RWPE1 (cell line): ENCODE data around the gene PCLAF.
"Not testable (repeated sequence)": the region's sequence is repeated elsewhere in the genome, so short reads cannot be mapped to it uniquely, and the experiment has no call there.

ENCODE experiments used
- CTCF ChIA-PET: fragments of 350-600 bp; sonication (Branson Sonifier 250); formaldehyde crosslinking; extraction: SDS; loops from one replicate; lab custom pipeline; 2021; lab: Yijun Ruan, JAX
- POLR2A ChIA-PET: fragments of 400-600 bp; formaldehyde crosslinking; extraction: SDS; loops from one replicate; lab custom pipeline; 2020; ENCODE audit warnings: antibody characterized with exemption; ENCODE audit not compliant: low non-redundant PET; lab: Yijun Ruan, JAX
- DNase-seq: peaks from one replicate; pipeline ENCODE4 v3.0.0; 2012; ENCODE audit warnings: low spot score
- H3K27ac ChIP-seq: fragments of 450-650 bp; 2 replicates; pipeline ENCODE4 v1.5.1; 2017
- TF ChIP-seq, protein P1 (sequence below): fragments of 450-650 bp; conservative IDR thresholded peaks from 2 replicates; pipeline ENCODE4 v1.5.1; 2017; ENCODE audit warnings: low read depth, mild to moderate bottlenecking

The PCLAF gene

DNA sequence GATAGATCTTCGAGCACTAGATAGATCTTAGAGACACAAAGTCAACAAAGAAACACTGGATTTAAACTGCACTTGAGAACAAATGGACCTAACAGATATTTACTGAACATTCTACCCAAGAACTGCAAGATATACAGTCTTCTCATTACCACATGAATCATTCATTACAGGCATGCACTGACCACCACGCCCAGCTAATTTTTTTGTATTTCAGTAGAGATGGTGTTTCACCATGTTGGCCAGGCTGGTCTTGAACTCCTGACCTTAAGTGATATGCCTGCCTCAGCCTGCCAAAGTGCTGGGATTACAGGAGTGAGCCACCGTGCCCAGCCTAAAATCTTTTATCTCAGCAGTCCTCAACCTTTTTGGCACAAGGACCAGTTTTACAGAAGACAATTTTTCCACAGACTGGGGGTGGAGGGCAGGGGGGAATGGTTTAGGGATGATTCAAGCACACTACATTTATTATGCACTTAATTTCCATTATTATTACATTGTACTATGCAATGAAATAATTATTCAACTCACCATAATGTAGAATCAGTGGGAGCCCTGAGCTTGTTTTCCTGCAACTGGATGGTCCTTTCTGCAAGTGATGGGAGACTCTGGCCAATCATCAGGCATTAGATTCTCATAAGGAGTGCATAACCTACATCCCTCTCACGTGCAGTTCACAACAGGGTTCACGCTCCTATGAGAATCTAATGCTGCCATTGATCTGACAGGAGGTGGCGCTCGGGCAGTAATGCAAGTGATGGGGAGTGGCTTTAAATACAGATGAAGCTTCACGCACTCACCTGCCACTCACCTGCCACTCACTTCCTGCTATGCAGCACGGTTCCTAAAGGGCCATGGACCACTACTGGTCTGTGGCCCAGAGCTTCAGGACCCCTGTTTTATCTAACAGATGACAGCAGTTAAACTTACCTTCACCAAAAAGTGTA is 47.0 kb downstream of the PCLAF start:
- H3K27ac ChIP-seq: peak overlapping the region; percentile 51
- ChIA-PET POLR2A (interaction anchor here (0.6 kb wide), 1 partner anchor 53 kb away, joined by 3 read pairs; no protein-coding TSS in a partner anchor), CTCF (interaction anchor here (0.7 kb wide), 2 partner anchors 48 to 948 kb away, joined by 3 to 6 read pairs; no protein-coding TSS in a partner anchor)
- no peak for DNase-seq
- TF ChIP-seq, protein P1, sequence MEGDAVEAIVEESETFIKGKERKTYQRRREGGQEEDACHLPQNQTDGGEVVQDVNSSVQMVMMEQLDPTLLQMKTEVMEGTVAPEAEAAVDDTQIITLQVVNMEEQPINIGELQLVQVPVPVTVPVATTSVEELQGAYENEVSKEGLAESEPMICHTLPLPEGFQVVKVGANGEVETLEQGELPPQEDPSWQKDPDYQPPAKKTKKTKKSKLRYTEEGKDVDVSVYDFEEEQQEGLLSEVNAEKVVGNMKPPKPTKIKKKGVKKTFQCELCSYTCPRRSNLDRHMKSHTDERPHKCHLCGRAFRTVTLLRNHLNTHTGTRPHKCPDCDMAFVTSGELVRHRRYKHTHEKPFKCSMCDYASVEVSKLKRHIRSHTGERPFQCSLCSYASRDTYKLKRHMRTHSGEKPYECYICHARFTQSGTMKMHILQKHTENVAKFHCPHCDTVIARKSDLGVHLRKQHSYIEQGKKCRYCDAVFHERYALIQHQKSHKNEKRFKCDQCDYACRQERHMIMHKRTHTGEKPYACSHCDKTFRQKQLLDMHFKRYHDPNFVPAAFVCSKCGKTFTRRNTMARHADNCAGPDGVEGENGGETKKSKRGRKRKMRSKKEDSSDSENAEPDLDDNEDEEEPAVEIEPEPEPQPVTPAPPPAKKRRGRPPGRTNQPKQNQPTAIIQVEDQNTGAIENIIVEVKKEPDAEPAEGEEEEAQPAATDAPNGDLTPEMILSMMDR: no peak

DNA sequence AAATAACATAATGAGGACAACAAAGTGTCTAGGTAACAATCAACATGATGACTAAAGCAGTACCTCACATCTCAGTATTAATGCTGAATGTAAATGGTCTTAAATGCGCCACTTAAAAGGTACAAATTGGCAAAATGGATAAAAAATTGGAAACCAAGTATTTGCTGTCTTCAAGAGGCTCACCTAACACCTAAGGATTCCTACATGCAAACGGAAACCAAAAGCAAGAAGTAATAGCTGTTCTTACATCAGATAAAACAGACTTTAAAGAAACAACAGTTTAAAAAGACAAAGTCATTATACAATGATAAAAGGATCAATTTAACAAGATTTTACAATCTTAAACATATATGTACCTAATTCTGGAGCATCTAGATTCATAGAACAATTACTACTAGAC is 47.7 kb downstream of the PCLAF start:
- ChIA-PET POLR2A (no interaction called here), CTCF (interaction anchor here (0.7 kb wide), 3 partner anchors 9 to 948 kb away, joined by 3 to 6 read pairs (median 4); no protein-coding TSS in a partner anchor)
- no peak overlapping the region for H3K27ac ChIP-seq
- no peak for DNase-seq
- TF ChIP-seq, protein P1: no peak

DNA sequence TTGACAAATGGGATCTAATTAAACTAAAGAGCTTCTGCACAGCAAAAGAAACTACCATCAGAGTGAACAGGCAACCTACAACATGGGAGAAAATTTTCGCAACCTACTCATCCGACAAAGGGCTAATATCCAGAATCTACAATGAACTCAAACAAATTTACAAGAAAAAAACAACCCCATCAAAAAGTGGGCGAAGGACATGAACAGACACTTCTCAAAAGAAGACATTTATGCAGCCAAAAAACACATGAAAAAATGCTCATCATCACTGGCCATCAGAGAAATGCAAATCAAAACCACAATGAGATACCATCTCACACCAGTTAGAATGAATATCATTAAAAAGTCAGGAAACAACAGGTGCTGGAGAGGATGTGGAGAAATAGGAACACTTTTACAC is 49.6 kb downstream of the PCLAF start:
- POLR2A ChIA-PET, CTCF ChIA-PET, DNase-seq, H3K27ac ChIP-seq: not testable (repeated sequence)

DNA sequence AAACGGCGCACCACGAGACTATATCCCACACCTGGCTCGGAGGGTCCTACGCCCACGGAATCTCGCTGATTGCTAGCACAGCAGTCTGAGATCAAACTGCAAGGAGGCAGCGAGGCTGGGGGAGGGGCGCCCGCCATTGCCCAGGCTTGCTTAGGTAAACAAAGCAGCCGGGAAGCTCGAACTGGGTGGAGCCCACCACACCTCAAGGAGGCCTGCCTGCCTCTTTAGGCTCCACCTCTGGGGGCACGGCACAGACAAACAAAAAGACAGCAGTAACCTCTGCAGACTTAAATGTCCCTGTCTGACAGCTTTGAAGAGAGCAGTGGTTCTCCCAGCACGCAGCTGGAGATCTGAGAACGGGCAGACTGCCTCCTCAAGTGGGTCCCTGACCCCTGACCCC is 54.3 kb downstream of the PCLAF start:
- CTCF ChIA-PET, DNase-seq, POLR2A ChIA-PET: not testable (repeated sequence)
- peak overlapping the region; percentile 95 for H3K27ac ChIP-seq

DNA sequence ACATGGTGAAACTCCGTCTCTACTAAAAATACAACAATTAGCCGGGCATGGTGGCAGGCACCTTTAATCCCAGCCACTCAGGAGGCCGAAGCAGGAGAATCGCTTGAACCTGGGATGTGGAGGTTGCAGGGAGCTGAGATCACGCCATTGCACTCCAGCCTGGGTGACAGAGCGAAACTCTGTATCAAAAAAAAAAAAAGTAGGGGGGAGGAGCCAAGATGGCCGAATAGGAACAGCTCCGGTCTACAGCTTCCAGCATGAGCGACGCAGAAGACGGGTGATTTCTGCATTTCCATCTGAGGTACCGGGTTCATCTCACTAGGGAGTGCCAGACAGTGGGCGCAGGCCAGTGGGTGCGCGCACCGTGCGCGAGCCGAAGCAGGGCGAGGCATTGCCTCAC is 54.8 kb downstream of the PCLAF start:
- CTCF ChIA-PET: interaction anchor here (0.6 to 0.7 kb wide), 2 partner anchors 30 to 677 kb away, joined by 3 to 4 read pairs; partner anchors contain the start of gene CSNK1G1
- H3K27ac ChIP-seq: peak overlapping the region; percentile 95
- DNase-seq, POLR2A ChIA-PET: not testable (repeated sequence)

DNA sequence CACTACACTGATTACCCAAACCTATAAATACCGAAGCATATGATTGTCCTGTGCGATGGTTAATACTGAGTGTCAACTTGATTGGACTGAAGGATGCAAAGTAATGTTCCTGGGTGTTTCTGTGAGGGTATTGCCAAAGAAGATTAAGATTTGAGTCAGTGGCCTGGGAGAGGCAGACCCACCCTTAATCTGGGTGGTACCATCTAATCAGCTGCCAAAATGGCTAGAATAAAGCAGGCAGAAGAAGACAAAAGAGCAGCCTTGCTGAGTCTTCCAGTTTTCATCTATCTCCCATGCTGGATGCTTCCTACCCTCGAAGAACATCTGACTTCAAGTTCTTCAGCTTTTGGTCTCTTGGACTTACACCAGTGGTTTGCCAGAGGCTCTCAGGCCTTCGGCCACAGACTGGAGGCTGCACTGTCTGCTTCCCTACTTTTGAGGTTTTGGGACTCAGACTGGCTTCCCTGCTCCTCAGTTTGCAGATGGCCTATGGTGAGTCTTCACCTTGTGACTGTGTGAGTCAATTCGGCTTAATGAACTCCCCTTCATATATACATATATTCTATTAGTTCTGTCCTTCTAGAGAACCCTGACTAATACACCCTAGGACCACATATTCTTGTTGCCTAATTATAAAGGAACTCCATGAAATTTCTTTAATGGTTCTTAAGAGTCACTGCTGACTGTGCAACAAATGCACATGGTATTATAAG is 56.9 kb downstream of the PCLAF start:
- POLR2A ChIA-PET: no interaction called here
- H3K27ac ChIP-seq: peak overlapping the region; percentile 46
- CTCF ChIA-PET: interaction anchor here (1.6 kb wide), 1 partner anchor 21 kb away, joined by 3 read pairs; no protein-coding TSS in a partner anchor
- TF ChIP-seq, protein P1: no peak
- no peak for DNase-seq

DNA sequence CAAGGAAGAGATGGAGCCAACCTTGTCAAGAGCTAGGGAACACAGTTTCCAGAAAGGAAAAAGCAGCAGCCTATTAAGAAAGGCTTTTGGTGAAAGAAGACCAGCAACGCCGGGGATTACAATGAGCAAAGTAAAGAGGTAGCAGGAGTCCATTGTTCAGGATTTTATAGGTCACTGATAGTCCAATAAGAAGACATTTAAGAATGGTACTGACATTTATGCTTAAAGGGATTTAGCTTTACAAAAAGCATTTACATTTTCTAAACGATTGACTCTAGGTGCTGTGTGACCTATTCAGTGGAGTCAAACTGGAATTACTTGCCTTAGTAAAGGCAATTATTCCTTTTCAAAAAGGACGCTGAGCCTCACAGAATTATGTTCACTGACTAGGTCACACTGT is 66.0 kb downstream of the PCLAF start:
- TF ChIP-seq, protein P1: no peak
- CTCF ChIA-PET: no interaction called here
- no peak for DNase-seq
- POLR2A ChIA-PET: no interaction called here
- H3K27ac ChIP-seq: no peak overlapping the region
